SH-SY5Y (cell line): ENCODE data around the gene PRTG.

Experiments used
- GATA2 ChIP-seq: IDR thresholded peaks from 2 replicates; pipeline ENCODE4 v1.6.1; 2011; ENCODE audit warnings: mild to moderate bottlenecking, low read depth, low read length
- GATA3 ChIP-seq: IDR thresholded peaks from 2 replicates; pipeline ENCODE4 v1.6.1; 2011; ENCODE audit warnings: low read depth, mild to moderate bottlenecking, low read length, moderate library complexity

The PRTG gene

GRCh38 chr15:55685286-55685685, 57.7 kb downstream of the PRTG start:
- no peak for TF ChIP-seq GATA2
- TF ChIP-seq GATA3, result no peak

- TF ChIP-seq GATA2 (no peak), GATA3 (no peak)
Measured at GRCh38 chr15:55683376-55683775, 59.6 kb downstream of the PRTG start.

- TF ChIP-seq GATA2, result no peak
- TF ChIP-seq GATA3, result no peak
Measured at GRCh38 chr15:55681631-55682030, 61.3 kb downstream of the PRTG start.

- no peak for TF ChIP-seq GATA2
- no peak for TF ChIP-seq GATA3
Measured at GRCh38 chr15:55676507-55676906, 66.4 kb downstream of the PRTG start.

- TF ChIP-seq GATA3, result no peak
- no peak for TF ChIP-seq GATA2
Measured at GRCh38 chr15:55673287-55673686, 69.7 kb downstream of the PRTG start.

- TF ChIP-seq GATA2, result no peak
- no peak for TF ChIP-seq GATA3
Measured at GRCh38 chr15:55669270-55669669, 73.7 kb downstream of the PRTG start.

- TF ChIP-seq GATA2, result no peak
- no peak for TF ChIP-seq GATA3
Measured at GRCh38 chr15:55665605-55666227, 77.2 kb downstream of the PRTG start.

GRCh38 chr15:55661428-55661827, 81.5 kb downstream of the PRTG start:
- TF ChIP-seq GATA3 (no peak), GATA2 (no peak)

- no peak for TF ChIP-seq GATA3
Measured at GRCh38 chr15:55660153-55660552, 82.8 kb downstream of the PRTG start.

- no peak for TF ChIP-seq GATA3
- TF ChIP-seq GATA2, result no peak
Measured at GRCh38 chr15:55659481-55659880, 83.5 kb downstream of the PRTG start.

- TF ChIP-seq GATA3, result no peak
- no peak for TF ChIP-seq GATA2
Measured at GRCh38 chr15:55658886-55659285, 84.1 kb downstream of the PRTG start.

GRCh38 chr15:55654561-55655031, 88.4 kb downstream of the PRTG start:
- TF ChIP-seq GATA3, result no peak
- no peak for TF ChIP-seq GATA2

- TF ChIP-seq GATA3 (no peak), GATA2 (no peak)
Measured at GRCh38 chr15:55652909-55653495, 90.0 kb downstream of the PRTG start.

GRCh38 chr15:55652359-55652758, 90.6 kb downstream of the PRTG start:
- TF ChIP-seq GATA2 (no peak), GATA3 (no peak)

- TF ChIP-seq GATA3 (no peak), GATA2 (no peak)
Measured at GRCh38 chr15:55649058-55649423, 93.9 kb downstream of the PRTG start.
